Measurements from ENCODE around the gene GMPPB.
"Not testable (repeated sequence)": the region's sequence is repeated elsewhere in the genome, so short reads cannot be mapped to it uniquely, and the experiment has no call there.

GMPPB gene

DNA sequence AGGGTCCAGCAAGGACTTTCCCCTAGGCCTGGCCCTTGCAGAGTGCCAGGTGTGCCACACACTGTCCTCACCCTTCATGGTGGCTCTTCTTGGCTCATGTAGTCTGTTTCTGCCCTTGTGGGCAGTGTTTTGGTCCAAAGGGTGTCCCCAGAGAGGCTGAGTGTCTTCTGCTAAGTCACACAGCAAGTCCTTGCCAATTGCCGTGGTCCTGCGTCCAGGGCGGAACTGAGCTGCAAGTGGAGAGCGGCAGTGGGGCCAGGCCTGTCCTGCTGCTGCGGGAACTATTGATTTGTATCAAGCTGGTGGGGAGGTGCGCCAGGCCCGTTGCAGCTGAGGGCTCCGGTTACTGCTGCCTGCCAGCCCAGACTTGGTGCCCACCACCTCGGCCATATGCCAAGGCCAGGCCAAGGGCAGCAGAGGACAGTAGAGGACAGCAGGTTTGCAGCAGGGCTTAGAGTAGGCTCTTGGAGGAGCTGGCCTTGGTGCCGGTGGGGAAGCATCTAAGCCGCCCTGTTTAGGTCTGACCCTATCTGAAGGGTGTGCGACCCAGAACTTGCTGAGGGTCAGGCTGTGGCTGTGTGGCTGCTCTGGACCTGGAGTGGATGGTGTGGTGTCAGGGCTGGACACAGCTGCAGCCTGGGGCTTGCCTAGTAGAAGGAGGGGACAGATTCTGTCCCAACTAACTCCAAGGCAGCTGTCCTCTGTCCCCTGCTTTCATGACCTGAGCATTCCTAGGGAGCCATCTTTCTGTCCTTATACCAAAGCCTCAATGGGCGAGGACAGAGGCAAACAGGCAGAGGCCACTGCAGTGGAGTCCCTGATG lies 8.8 kb downstream of the GMPPB start:
- no peak for DNase-seq (ENCODE audit: low read depth in 2 of 2, low spot score in 1 of 2)

DNA sequence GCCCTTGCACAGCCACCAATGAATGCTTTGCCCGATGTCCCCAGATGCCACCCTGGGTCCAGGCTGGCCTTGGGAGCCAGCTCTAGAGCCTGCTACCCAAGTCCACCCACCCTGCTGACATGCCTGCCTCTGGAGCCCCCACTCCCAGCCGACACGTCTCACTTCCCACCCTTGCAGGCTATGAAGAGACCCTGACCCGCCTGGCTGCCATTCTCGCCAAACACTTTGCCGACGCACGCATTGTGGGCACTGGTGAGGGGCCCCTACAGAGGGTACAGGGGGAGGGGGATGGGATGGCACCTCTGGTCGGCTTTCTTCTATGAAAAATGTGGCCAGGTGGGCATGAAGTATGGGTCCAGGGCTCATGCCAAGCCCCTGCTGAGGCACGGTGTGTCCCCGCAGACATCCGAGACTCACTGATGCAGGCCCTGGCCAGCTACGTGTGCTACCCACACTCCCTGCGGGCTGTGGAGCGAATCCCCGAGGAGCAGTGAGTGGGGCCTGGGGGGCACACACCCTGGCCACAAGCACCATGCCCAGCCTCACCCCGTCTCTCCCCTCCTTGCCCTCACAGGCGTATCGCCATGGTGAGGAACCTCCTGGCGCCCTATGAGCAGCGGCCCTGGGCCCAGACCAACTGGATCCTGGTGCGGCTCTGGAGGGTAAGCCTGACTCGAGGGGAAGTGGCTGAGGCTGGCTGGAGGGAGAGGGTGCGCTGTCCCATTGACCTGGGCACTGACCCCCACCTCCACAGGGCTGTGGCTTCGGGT lies 10.2 kb downstream of the GMPPB start:
- no peak for DNase-seq (ENCODE audit: low read depth in 2 of 2, low spot score in 1 of 2)

DNA sequence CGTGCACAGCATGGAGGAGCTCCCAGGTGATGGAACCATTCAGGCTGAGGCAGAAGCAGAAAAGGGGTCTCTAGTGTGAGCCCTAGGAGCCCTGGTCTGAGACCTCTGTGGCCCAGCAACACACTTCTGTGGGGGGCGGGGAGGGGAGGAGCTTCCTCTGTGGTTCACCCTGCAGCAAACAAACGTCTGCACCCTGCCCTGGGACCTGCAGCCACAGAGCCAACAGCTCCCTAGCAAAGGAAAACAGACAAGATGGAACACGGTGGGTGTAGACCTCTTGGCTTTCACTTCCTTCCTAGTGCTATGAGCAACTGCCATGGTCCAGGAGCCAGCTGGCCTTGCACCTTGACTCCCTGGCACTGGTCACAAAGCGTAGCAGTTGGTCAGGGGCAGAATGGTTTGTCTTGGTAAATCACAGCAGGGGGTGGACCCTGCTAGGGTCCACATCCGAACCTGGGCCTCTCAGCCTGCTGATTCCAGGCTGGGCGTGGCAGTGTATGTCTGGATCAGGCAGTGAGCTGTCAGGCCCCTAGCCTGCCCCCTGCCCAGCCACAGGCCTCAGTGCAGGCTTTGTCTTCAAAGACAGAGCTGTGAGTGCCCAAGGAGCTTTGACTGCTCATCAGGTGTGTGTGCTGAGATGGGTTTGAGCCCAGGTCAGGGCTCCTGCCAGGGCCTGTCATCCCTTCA lies 11.0 kb downstream of the GMPPB start:
- no peak for DNase-seq (ENCODE audit: low read depth in 2 of 2, low spot score in 1 of 2)

DNA sequence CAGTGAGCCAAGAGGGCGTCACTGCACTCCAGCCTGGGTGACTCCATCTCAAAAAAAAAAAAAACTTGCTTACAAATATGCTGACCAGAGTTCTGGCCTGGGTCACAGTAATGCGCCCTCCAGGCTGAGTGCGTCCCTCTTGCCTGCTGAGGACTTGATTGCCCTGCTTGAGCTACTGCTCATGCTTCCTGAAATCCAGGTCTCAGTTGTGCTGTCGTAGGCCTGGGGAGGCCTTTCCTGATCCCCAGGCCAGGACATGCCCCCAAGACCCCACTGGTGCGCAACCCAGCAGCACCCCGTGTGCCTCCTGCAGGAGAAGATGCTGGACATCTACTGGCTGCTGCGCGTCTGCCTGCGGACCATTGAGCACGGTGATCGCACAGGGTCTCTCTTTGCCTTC lies 11.6 kb downstream of the GMPPB start:
- DNase-seq (ENCODE audit: low read depth in 2 of 2, low spot score in 1 of 2) = no peak

DNA sequence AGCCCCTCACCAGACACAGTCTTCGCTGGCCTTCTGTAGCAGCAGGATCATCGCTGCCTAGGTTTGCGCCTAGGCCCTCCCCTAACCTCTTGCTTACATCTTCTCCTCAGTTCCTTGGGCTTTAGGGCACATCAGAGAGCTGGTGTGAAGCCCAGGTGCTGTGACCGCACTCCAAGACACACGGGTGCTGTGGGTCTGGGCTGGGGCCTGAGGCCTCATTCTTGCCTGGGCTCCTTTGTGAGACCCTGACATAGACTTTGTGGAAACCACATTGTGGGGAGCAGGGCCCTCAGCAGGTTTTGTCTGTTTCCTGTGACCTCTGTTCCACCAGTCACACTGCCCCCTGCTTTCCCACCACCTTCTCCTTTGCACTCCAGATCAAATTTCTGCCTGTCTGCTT lies 12.3 kb downstream of the GMPPB start:
- DNase-seq (ENCODE audit: low read depth in 2 of 2, low spot score in 1 of 2) = no peak

DNA sequence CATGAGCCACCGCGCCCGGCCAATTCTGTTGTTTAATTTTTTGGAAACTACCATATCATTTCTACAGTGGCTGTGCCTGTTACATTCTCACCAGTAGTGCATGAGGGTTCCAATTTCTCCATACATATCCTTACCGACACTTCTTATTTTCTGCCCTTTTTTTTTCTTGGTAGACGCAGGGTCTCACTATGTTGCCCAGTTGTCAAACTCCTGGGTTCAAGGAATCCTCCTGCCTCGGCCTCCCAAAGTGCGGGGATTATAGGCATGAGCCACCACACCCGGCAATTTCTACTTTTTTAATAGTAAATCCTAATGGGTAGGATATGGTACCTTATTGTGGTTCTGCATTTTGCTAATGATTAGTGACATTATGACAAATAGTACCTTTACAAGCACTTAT lies 13.9 kb downstream of the GMPPB start:
- no peak for DNase-seq (ENCODE audit: low read depth in 2 of 2, low spot score in 1 of 2)

DNA sequence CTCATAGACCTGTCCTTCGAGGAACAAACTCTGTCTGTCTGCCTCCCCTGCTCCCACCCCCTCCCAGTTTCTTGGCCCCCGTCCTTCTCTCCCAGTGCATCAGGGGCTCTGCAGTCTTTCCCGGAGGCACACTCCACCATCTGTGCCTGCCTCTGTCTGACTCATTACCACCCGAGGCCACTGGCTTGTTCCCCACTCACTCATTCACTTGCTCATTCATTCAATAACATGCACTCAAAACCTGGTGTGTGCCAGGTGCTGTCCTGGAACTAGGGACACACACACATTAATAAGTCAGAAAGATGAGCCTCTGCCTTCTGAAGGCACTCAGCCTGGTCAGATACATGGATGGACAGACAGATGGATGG lies 16.7 kb downstream of the GMPPB start:
- no peak for DNase-seq (ENCODE audit: low read depth in 2 of 2, low spot score in 1 of 2)

DNA sequence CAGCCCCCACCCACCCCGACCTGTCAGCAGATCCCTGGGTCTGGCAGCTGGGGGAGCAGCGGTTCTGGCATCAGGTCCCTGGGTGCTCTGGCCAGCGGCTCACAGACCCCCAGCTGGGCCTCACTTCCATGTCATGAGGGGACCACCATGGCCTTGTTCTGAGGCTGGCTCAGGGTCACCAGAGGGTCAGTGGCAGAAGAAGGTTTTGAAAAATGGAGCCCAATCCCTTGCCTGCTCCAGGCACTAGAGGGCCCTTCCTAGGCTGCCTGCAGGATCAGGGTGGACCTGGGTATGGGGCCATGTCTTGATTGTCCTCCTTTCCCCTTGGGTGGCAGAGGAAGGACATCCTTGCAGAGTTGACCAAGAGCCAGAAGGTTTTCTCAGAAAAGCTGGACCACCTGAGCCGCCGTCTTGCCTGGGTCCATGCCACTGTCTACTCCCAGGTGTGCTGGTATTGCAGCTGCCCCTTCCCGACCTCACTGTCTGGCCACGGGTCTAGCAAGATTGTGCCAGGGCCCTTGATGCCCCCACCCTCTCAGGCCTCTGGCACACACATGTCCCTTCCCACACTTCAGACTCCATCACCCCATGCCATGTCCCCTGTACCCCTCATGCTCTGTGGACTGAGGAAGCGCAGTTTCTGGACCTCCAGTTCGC lies 17.2 kb downstream of the GMPPB start:
- DNase-seq (ENCODE audit: low read depth in 2 of 2, low spot score in 1 of 2) = no peak

DNA sequence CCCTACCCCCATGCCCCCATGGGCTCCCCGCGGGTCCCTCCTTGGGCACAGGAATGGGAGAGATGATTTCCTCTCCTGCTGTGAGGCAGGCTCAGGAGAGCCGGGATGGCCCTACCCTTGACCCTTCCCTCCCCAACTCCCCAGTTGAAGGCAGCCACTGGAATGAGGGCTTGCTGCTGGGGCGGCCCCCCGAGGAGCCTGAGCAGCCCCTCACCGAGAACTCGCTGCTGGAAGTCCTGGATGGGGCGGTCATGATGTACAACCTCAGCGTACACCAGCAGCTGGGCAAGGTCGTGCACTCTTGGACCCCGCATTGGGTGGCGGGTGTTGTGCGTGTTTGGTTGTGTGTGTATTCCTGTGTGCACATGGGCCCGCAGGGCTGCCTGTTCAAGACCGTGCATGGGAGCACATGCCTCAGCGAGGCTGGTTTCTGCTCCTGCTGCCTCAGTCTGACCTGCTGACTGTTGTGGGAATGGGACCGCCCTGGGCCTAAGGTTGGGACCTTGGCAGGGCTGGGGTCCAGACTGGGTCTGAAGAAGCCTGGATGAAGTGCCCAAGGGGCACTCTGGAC lies 18.3 kb downstream of the GMPPB start:
- no peak for DNase-seq (ENCODE audit: low read depth in 2 of 2, low spot score in 1 of 2)

DNA sequence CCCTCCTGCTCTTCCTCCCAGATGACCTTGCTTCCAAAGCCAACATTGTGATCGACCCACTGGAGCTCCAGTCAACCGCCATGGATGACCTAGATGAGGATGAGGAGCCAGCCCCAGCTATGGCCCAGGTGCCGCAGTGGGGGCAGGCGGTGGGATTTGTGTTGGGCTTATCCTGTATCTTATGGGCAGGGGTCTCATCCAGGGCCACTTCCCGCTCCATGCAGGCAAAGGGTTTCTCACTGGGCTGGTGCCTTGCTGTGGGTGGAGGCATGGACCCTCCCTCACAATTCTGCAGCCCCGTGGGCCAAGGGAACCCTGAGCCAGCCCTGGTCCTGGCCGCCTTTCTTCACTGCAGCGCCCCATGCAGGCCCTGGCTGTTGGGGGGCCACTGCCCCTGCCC lies 19.1 kb downstream of the GMPPB start:
- no peak for DNase-seq (ENCODE audit: low read depth in 2 of 2, low spot score in 1 of 2)

DNA sequence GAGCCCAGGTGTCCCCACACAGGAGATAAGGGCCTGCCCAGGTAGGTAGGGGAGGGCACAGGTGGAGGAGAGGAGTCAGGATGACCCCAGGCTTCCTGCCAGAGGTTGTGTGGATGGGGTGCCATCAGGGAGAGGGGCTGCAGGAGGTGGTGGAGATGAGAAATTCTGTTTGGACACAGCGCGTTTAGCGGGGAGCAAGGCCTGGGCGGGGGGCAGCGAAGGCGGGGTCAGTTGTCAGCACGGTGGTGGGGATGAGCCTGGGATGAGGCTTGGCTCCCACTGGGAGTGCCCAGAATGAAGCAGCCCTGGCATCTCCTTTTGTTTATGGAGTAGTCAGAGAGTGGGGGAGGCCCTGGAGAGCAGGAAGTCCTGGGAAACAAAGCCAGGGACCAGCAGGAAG lies 19.8 kb downstream of the GMPPB start:
- DNase-seq (ENCODE audit: low read depth in 2 of 2, low spot score in 1 of 2) = no peak

DNA sequence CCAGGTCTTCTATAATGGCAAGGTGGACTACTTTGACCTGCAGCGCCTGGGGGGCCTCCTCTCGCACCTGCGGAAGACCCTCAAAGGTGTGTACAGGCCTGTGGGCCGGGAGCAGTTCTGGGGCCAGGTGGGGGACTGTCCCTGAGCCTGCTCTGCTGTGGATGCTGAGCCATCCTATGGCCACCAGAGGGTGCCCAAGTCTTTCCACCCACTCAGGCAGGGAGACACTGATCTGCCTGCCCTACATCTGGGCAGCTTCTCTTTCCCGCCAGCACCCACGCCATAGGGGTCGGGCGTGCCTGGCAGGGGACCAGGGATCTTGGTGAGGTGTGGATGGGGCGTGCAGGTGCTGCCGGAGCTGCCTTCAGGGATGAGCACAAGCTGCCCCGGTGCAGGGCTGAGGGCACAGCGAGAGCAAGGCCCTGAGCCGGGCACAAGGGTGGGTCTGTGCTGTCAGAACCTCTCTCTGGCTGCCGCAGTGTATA lies 20.3 kb downstream of the GMPPB start:
- peak in 1 of 2 donors; percentile 38 for DNase-seq (ENCODE audit: low read depth in 2 of 2, low spot score in 1 of 2)

DNA sequence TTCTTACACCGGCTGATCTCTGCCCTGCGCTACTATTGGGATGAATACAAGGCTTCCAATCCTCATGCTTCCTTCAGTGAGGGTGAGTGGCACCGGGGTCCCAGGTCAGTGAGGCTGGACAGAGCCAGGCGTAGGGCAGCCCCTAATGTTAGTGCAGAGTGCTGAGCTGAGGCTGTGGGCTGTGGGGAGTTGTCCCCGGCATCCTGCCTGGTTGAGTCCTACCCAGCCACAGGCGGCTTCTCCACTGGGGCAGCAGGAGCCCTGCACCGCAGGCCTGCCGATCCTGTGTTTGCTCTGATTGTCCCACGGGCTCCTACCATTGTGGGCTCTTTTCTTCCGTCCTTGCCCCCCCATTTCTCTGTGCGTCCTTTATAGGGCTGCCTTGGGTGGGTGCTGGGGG lies 21.1 kb downstream of the GMPPB start:
- DNase-seq (ENCODE audit: low read depth in 2 of 2, low spot score in 1 of 2) = no peak

DNA sequence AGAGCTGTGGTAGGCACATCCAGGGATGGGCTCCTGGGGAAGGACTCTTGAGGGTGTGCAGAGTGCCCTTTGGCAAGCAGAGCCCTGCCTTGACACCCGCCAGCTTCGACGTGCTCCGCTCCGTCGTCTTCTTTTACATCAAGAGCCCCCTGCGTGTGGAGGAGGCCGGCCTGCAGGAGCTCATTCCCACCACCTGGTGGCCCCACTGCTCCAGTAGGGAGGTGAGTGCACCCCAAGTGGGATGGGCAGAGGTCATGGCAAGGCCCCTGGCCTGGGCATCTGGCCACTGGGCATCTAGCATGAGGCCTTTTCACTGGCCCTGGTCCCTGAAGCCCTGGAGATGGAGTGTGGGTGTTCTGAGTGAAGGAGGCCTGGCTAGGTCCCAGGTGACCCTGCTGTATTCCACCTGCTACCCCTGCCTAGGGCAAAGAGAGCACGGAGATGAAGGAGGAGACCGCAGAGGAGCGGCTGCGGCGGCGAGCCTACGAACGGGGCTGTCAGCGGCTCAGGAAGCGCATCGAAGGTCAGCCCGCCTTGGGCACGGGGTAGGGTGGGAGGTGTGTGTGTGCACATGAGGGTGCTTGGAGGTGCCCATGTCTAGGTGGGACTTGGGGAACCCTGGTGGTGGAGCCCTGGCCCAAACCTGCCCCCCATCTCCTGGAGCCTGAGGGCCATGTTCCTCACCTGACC lies 22.2 kb downstream of the GMPPB start:
- no peak for DNase-seq (ENCODE audit: low read depth in 2 of 2, low spot score in 1 of 2)

DNA sequence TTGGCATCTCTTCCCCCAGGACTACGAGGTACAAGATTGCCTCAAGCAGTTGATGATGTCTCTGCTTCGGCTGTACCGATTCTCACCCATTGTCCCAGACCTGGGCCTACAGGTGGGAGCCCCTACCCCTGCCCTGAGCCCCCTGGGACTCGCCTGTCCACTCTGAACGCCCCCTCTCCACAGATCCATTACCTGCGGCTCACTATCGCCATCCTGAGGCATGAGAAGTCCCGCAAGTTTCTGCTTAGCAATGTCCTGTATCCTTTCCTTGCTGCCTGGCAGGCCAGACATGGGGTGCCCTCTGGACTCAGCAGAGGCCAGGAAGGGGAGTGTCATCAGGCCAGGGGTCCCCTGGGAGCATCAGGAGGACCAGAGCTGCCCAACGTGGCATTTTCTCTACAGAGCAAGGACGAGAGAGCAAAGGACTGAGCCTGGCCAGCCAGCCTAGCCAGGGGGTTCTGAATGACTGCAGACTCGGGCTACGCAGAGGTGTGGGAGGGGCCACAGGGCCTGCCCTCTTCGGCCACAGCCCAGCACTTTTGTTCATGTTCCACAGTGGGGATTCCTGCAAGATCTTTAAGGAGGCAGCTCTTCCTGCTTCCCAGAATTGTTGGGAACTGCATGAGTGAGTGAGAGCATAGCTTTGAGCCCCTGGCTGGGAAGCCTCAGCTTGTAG lies 23.2 kb downstream of the GMPPB start:
- DNase-seq (ENCODE audit: low read depth in 2 of 2, low spot score in 1 of 2) = no peak

DNA sequence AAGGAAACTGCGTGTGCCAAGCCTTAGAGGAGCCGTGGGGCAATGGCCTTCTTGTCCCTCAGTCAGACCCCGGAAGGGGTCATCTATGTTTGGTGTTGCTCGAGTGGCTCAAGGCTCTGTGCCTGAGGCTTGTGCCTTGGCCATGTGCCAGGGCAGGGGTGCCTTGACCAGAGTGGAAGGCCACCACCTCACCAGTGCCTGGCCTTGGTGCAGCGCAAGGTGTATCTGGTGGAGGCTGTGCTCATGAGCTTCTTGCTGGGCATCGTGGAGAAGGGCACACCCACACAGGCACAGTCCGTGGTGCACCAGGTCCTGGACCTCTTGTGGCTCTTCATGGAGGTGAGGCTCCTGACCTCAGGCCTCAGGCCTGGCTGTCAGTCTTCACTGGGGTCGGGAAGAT lies 23.7 kb downstream of the GMPPB start:
- DNase-seq (ENCODE audit: low read depth in 2 of 2, low spot score in 1 of 2) = no peak

DNA sequence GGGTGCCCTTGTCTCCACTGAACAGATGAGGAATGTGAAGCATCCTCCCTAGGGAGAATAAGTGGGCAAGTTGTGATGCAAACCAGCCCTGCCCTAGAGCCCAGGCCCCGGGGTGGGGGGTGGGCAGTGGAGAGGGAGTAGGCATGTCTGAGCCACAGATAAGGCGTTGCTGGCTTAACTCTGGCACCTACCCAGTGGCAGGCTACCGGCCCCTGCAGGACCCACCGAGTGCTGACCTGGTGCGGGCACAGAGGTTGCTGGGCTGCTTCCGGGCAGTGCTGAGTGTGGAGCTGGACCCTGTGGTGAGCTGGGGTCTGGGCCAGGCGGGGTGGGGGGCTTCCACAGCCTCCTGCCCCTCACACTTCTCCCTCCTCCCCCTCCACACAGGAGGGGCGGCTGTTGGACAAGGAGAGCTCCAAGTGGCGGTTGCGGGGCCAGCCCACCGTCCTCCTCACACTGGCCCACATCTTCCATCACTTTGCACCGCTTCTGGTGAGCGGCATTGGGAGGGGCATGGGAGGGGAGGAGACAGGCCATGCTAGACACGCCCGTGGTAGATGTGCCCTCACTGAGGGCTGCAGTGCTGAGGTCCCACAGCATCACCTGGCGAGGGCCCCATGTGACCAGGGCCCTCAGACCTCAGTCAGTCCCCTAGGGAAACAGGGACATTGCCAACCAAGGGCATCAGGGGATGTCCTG lies 24.3 kb downstream of the GMPPB start:
- DNase-seq (ENCODE audit: low read depth in 2 of 2, low spot score in 1 of 2) = no peak

DNA sequence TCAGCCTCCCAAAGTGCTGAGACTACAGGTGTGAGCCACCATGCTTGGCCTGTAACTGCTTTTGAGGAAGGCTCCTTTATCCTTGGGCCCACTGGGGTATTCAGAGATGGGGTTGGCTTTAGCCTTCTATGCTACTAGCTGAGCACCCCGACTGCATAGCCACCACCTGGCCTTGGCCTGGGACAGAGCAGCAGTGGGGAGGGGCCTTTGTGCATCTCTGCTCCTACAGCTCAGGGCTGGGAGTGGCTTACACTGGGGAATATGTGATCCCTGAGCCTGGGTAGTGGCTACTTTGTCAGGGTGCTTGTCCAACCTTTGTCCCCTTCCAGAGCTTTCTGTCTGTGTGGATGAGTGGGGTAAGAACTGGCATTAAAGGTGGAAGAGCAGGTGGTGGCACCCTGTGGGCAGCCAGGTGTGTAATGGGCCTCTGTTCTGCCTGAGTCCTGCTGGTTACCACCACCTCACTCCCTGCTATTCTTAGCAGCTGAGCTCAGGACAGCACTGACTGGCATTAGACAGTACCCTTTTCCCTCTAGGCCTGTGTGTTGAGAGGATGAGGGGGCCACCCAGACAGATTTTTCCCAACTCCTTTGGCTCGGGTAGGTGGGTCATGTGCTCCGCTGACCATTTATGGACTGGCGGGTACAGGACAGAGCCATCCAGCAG lies 28.3 kb downstream of the GMPPB start:
- not testable (repeated sequence) for DNase-seq (ENCODE audit: low read depth in 2 of 2, low spot score in 1 of 2)
